Breast epithelium (tissue), 4 donors: ENCODE data around the gene ILK. TPM values are rescaled to one million over a fixed set of nuclear protein-coding genes. Genes with fewer than 3 reads are reported as not detected.

Experiments used
- DNase-seq, 2 donors: peaks; one replicate each; pipeline ENCODE4 v3.0.0-alpha.2; 2019; ENCODE audit warnings: low spot score in 2 of 2
- H3K27ac ChIP-seq, 2 donors: fragments of 200-600 bp; sonication (generic) in 1 of 2; one replicate each; pipeline ENCODE4 v1.5.1; 2016 to 2019; ENCODE audit warnings: mild to moderate bottlenecking in 1 of 2
- H3K27me3 ChIP-seq, 2 donors: fragments of 200-600 bp; sonication (generic) in 1 of 2; one replicate each; pipeline versions ENCODE4 v1.5.1 to v1.6.0; 2017 to 2019; ENCODE audit warnings: control low read depth in 1 of 2, mild to moderate bottlenecking in 1 of 2
- H3K36me3 ChIP-seq: fragments of 200-600 bp; one replicate; pipeline ENCODE4 v1.5.1; 2019
- H3K4me1 ChIP-seq, 2 donors: fragments of 200-600 bp; sonication (generic); one replicate each; pipeline ENCODE4 v1.5.1; 2016 to 2019; ENCODE audit warnings: control low read depth in 1 of 2
- H3K4me3 ChIP-seq, 3 donors: fragments of 200-600 bp; sonication (generic); 1 replicate in 2 of 3; 2 replicates in 1 of 3; pipeline ENCODE4 v1.5.1; 2016 to 2019; ENCODE audit warnings: mild to moderate bottlenecking in 3 of 3, moderate library complexity in 2 of 3
- H3K9me3 ChIP-seq, 2 donors: fragments of 200-600 bp; sonication (generic) in 1 of 2; one replicate each; pipeline ENCODE4 v1.5.1; 2016 to 2019; ENCODE audit warnings: control low read depth in 1 of 2
- CTCF ChIP-seq, 3 donors: fragments of 450-650 bp; IDR thresholded peaks; one replicate each; pipeline ENCODE4 v1.5.1; 2016 to 2017; ENCODE audit warnings: antibody characterized with exemption in 3 of 3, mild to moderate bottlenecking in 3 of 3, moderate library complexity in 3 of 3
- POLR2A ChIP-seq: fragments of 450-650 bp; IDR thresholded peaks from one replicate; pipeline ENCODE4 v1.6.1; 2016; ENCODE audit warnings: antibody characterized with exemption, mild to moderate bottlenecking, moderate library complexity
- POLR2AphosphoS5 ChIP-seq, 3 donors: sonication (generic); formaldehyde crosslinking; IDR thresholded peaks; one replicate each; pipeline ENCODE4 v1.6.1; 2017; ENCODE audit warnings: antibody characterized with exemption in 3 of 3
- intact Hi-C: fragments of 100-400 bp; cut with DNase I; formaldehyde crosslinking; loops from one replicate; pipeline ENCODE4 v1.15.1; 2023; ENCODE audit warnings: low total_unique reads
- total RNA-seq, 3 donors: library from RNA; depleted of rRNA; stranded (reverse); fragments of >200 nt; gene quantifications; one replicate each; pipeline ENCODE4 v1.1.0, GENCODE V29; 2016

ILK gene
- total RNA-seq, 3 donors from 2014 or later, result 113 to 118 (median 113) TPM

DNA sequence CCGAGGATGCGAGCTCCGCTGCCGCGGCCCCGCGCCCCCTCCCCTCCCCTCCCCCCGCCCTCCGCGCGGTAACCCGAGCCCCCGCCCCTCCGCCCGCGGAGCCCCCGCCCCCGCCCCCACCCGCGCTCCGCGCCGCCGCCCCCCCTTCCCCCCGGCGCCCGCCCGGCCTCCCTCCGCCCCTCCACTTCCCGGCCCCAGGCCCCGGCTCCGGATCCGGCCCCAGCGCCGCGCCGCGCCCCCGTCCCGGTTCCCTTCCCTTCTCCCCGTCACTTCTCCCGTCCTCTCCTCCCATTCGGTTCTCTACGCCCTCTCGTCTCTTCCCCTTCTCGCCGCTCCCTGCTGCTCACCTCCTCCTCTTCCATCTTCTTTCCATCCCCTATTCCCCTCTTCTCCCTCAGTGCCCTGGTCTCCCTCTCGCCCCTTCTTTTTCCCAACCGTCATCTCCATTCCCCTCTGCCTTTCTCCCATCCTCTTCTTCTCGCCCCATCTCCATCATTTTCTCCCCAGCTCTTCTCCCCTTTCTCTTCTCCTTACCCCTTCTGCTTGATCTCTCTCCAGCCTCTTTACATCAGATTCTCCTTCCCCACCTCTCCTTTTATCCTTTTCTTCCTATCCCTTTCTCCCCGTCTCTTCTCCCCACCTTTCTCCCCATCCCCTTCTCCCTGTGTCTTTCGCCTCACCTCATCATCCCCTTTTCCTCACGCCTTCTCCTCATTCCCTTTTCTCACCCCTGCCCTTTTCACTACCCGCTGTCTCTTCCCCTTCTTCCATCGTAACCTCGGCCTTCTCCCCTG is 52.4 kb downstream of the ILK start, which contains the start of gene DCHS1:
Gene DCHS1, minus strand, starts transcription at position 20 of the 794 bp plus-strand sequence. CDS start 14,196 bp downstream, outside the sequence.
- intact Hi-C loops, result loop anchor here (1.0 kb wide), 1 partner anchor 31 kb away; no protein-coding TSS in a partner anchor
- DNase-seq, result no peak
- Histone ChIP-seq H3K4me3 (peak within 1 kb of the TSS; percentile 51 to 85 (median 59)), H3K27ac (peak within 1 kb of the TSS; percentile 60 to 92), H3K9me3 (no peaks in the 10 kb centered on the region), H3K36me3 (no peaks in the 10 kb centered on the region), H3K4me1 (no peaks in the 10 kb centered on the region), H3K27me3 (no peaks in the 10 kb centered on the region)
- no peak for TF ChIP-seq POLR2AphosphoS5 (IDR thresholded peaks at IDR 0.05)
- TF ChIP-seq CTCF (IDR thresholded peaks at IDR 0.05), result no peak
- no peak for TF ChIP-seq POLR2A

DNA sequence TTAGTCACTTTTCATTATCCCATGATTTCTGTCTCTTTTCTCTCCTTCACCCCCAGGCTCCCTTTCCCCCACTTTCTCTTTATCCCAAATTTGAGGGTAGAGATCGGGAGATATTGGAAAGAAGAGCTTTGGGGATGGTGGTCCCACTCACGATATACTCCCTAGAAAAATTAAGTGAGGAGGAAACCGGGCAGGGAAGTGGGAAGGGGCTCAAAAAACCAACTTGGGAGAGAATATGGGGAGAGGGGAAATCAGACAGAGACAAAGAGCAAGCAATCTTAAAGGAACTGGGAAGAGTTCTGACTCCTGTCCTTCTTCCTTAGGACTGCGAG is 53.0 kb downstream of the ILK start:
- Histone ChIP-seq H3K36me3 (no peaks in the 10 kb centered on the region), H3K27ac (peak overlapping the region; percentile 19 to 48), H3K9me3 (no peaks in the 10 kb centered on the region), H3K27me3 (no peaks in the 10 kb centered on the region), H3K4me1 (no peaks in the 10 kb centered on the region), H3K4me3 (peak overlapping the region in 2 of 3 donors; percentile 59 to 85)
- no peak for DNase-seq
- TF ChIP-seq POLR2A (no peak), CTCF (IDR thresholded peaks at IDR 0.05) (no peak), POLR2AphosphoS5 (IDR thresholded peaks at IDR 0.05) (no peak)
- intact Hi-C loops, result no loop called here

- intact Hi-C loops, result no loop called here
- H3K27me3 ChIP-seq, result no peaks in the 10 kb centered on the region
- DNase-seq, result no peak
- H3K9me3 ChIP-seq, result no peaks in the 10 kb centered on the region
- peak overlapping the region in 1 of 2 donors; percentile 19 for H3K27ac ChIP-seq
- no peak for TF ChIP-seq CTCF (IDR thresholded peaks at IDR 0.05)
- TF ChIP-seq POLR2AphosphoS5 (IDR thresholded peaks at IDR 0.05), result no peak
- no peak for TF ChIP-seq POLR2A
- no peaks in the 10 kb centered on the region for H3K4me1 ChIP-seq
- H3K36me3 ChIP-seq, result no peaks in the 10 kb centered on the region
- H3K4me3 ChIP-seq, result no peak overlapping the region
Observed at GRCh38 chr11:6656936-6657335, 53.4 kb downstream of the ILK start.

GRCh38 chr11:6657346-6657745 is 53.8 kb downstream of the ILK start:
- H3K4me1 ChIP-seq, result no peaks in the 10 kb centered on the region
- no peaks in the 10 kb centered on the region for H3K36me3 ChIP-seq
- H3K4me3 ChIP-seq, result no peak overlapping the region
- H3K27ac ChIP-seq, result no peak overlapping the region
- no peaks in the 10 kb centered on the region for H3K27me3 ChIP-seq
- no peak for DNase-seq
- TF ChIP-seq POLR2AphosphoS5 (IDR thresholded peaks at IDR 0.05) (no peak), POLR2A (no peak), CTCF (IDR thresholded peaks at IDR 0.05) (no peak)
- no peaks in the 10 kb centered on the region for H3K9me3 ChIP-seq
- intact Hi-C loops, result no loop called here

DNA sequence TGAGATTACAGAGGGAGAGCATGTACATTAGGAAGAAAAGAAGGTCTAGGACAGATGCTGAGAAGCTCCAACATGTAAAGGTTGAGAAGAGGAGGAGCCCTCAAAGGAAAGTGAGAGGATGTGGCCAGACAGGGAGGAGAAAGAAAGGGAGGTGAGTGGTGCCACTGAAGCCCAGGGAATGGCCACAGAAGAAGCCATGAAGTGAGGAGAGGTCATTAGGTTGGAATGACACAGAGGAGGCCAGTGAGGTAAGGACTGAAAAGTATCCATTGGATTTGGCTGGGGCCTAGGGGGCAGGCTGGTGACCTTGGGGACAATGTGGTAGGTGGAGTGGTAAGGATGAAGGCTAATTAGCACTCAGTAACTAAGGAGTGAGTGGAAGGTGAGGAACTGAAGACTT is 55.1 kb downstream of the ILK start:
- Histone ChIP-seq H3K9me3 (no peaks in the 10 kb centered on the region), H3K27me3 (no peaks in the 10 kb centered on the region), H3K4me3 (no peak overlapping the region), H3K4me1 (no peaks in the 10 kb centered on the region), H3K36me3 (no peaks in the 10 kb centered on the region), H3K27ac (no peak overlapping the region)
- DNase-seq, result no peak
- TF ChIP-seq POLR2AphosphoS5 (IDR thresholded peaks at IDR 0.05), result no peak
- no peak for TF ChIP-seq CTCF (IDR thresholded peaks at IDR 0.05)
- TF ChIP-seq POLR2A, result no peak
- intact Hi-C loops, result no loop called here
